ENCODE measurements around the gene SMIM10L1. TPM values are rescaled to one million over a fixed set of nuclear protein-coding genes. Genes with fewer than 3 reads are reported as not detected.

Gene SMIM10L1
- total RNA-seq, 1 donor = 6.9 TPM

- H3K4me2 ChIP-seq (ENCODE audit: insufficient read depth, low read length) = no peak overlapping the region
- TF ChIP-seq CTCF (IDR thresholded peaks at IDR 0.05; ENCODE audit: extremely low read depth, low read depth, low read length) = no peak
- DNase-seq (ENCODE audit: insufficient read length, low spot score, missing footprints) = no peak
Measured at GRCh38 chr12:11202811-11203210, 31.8 kb downstream of the SMIM10L1 start.

GRCh38 chr12:11204173-11204572 is 33.2 kb downstream of the SMIM10L1 start:
- Histone ChIP-seq H3K79me2 (ENCODE audit: insufficient read depth, low read length) (no peaks in the 10 kb centered on the region), H3K27ac (ENCODE audit: low read depth, low read length) (no peak overlapping the region), H4K20me1 (ENCODE audit: insufficient read depth, low read length) (no peaks in the 10 kb centered on the region), H3K4me2 (ENCODE audit: insufficient read depth, low read length) (no peak overlapping the region), H3K4me1 (ENCODE audit: insufficient read depth, low read length) (no peaks in the 10 kb centered on the region), H3K36me3 (ENCODE audit: insufficient read depth, low read length) (no peaks in the 10 kb centered on the region), H3K4me3 (ENCODE audit: insufficient read depth, low read length) (no peak overlapping the region), H2AFZ (ENCODE audit: low read length) (no peak overlapping the region), H3K27me3 (ENCODE audit: insufficient read depth, low read length) (no peaks in the 10 kb centered on the region), H3K9me3 (ENCODE audit: low read depth, low read length) (no peaks in the 10 kb centered on the region)
- no peak for DNase-seq (ENCODE audit: insufficient read length, low spot score, missing footprints)
- no peak for TF ChIP-seq CTCF (IDR thresholded peaks at IDR 0.05; ENCODE audit: extremely low read depth, low read depth, low read length)

More at GRCh38 chr12:11202811-11203210, 31.8 kb downstream of the SMIM10L1 start:
- H3K27ac ChIP-seq (ENCODE audit: low read depth, low read length) = no peak overlapping the region
- no peaks in the 10 kb centered on the region for H4K20me1 ChIP-seq (ENCODE audit: insufficient read depth, low read length)
- H3K36me3 ChIP-seq (ENCODE audit: insufficient read depth, low read length) = no peaks in the 10 kb centered on the region
- H3K4me1 ChIP-seq (ENCODE audit: insufficient read depth, low read length) = no peaks in the 10 kb centered on the region
- H3K27me3 ChIP-seq (ENCODE audit: insufficient read depth, low read length) = no peaks in the 10 kb centered on the region
- no peaks in the 10 kb centered on the region for H3K9me3 ChIP-seq (ENCODE audit: low read depth, low read length)
- no peak overlapping the region for H2AFZ ChIP-seq (ENCODE audit: low read length)
- no peak overlapping the region for H3K4me3 ChIP-seq (ENCODE audit: insufficient read depth, low read length)
- H3K79me2 ChIP-seq (ENCODE audit: insufficient read depth, low read length) = no peaks in the 10 kb centered on the region

GRCh38 chr12:11209113-11209512 is 38.1 kb downstream of the SMIM10L1 start:
- Histone ChIP-seq H3K27ac (ENCODE audit: low read depth, low read length) (no peak overlapping the region), H3K4me1 (ENCODE audit: insufficient read depth, low read length) (no peaks in the 10 kb centered on the region), H3K4me3 (ENCODE audit: insufficient read depth, low read length) (no peak overlapping the region), H3K27me3 (ENCODE audit: insufficient read depth, low read length) (no peaks in the 10 kb centered on the region), H3K36me3 (ENCODE audit: insufficient read depth, low read length) (no peaks in the 10 kb centered on the region), H2AFZ (ENCODE audit: low read length) (no peak overlapping the region), H3K79me2 (ENCODE audit: insufficient read depth, low read length) (no peaks in the 10 kb centered on the region), H3K9me3 (ENCODE audit: low read depth, low read length) (no peaks in the 10 kb centered on the region), H3K4me2 (ENCODE audit: insufficient read depth, low read length) (no peak overlapping the region), H4K20me1 (ENCODE audit: insufficient read depth, low read length) (no peaks in the 10 kb centered on the region)
- no peak for TF ChIP-seq CTCF (IDR thresholded peaks at IDR 0.05; ENCODE audit: extremely low read depth, low read depth, low read length)
- DNase-seq (ENCODE audit: insufficient read length, low spot score, missing footprints) = no peak

Other genes with a start within 250 kb of the SMIM10L1 start
- gene PRH2, start 242.0 kb upstream of the SMIM10L1 start, total RNA-seq = 0.36 TPM in 1 of 2 replicates, not detected in the other
- 5.9 and 7.2 TPM in 2 replicates for gene TAS2R14, start 231.9 kb upstream of the SMIM10L1 start, total RNA-seq
- gene TAS2R50, start 184.3 kb upstream of the SMIM10L1 start, total RNA-seq = 4.4 and 6.2 TPM in 2 replicates
- 5.3 and 5.4 TPM in 2 replicates for gene TAS2R20, start 172.9 kb upstream of the SMIM10L1 start, total RNA-seq
- gene TAS2R19, start 148.6 kb upstream of the SMIM10L1 start, total RNA-seq = 5.0 and 7.6 TPM in 2 replicates
- 7.2 and 9.7 TPM in 2 replicates for gene TAS2R31, start 139.8 kb upstream of the SMIM10L1 start, total RNA-seq
- 3.5 and 5.4 TPM in 2 replicates for gene TAS2R46, start 108.9 kb upstream of the SMIM10L1 start, total RNA-seq
- 5.0 TPM in 1 of 2 replicates, not detected in the other for gene TAS2R43, start 78.9 kb upstream of the SMIM10L1 start, total RNA-seq
- gene TAS2R30, start 36.5 kb upstream of the SMIM10L1 start, total RNA-seq = 8.3 and 9.7 TPM in 2 replicates
- gene TAS2R42, start 15.7 kb downstream of the SMIM10L1 start, total RNA-seq = not detected in 2 replicates
- gene PRB3, start 98.5 kb downstream of the SMIM10L1 start, total RNA-seq = not detected in 2 replicates
- gene PRB4, start 139.2 kb downstream of the SMIM10L1 start, total RNA-seq = not detected in 2 replicates
- not detected in 2 replicates for gene PRB2, start 224.4 kb downstream of the SMIM10L1 start, total RNA-seq